Endothelial cell of umbilical vein (primary cell): Measurements from ENCODE around the gene COL16A1. TPM values are rescaled to one million over a fixed set of nuclear protein-coding genes. Genes with fewer than 3 reads are reported as not detected.

ENCODE experiments used
- BruUV-seq: library from RNA; stranded (reverse); fragments of 400-500 nt; replicated peaks from 2 replicates; lab custom pipeline; 2021; lab: Mats Ljungman, UMichigan
- CTCF ChIA-PET: fragments of 300-600, 350-600 bp; sonication (Branson Sonifier 250); formaldehyde crosslinking; loops from one replicate; lab custom pipeline; 2021; ENCODE audit warnings: antibody characterized with exemption, inconsistent platforms; lab: Charles Lee
- POLR2A ChIA-PET: fragments of 300-600, 350-600 bp; sonication (Branson Sonifier 250); formaldehyde crosslinking; loops from one replicate; lab custom pipeline; 2021; ENCODE audit warnings: antibody characterized with exemption, inconsistent platforms; lab: Charles Lee
- DNase-seq: peaks from one replicate; pipeline ENCODE4 v3.0.0-alpha.2; 2011; ENCODE audit warnings: low read depth, low spot score
- FAIRE-seq: peaks from 2 replicates; lab custom pipeline; 2011; peaks lifted over from hg19 to GRCh38; lab: Jason Lieb, UNC
- H2AFZ ChIP-seq: 2 replicates; pipeline ENCODE4 v1.6.0; 2012; ENCODE audit warnings: low read depth, low read length, control low read depth, inconsistent platforms
- H3K27ac ChIP-seq: 2 replicates; pipeline ENCODE4 v1.5.1; 2011; ENCODE audit warnings: low read depth, mild to moderate bottlenecking, control low read depth, low read length, moderate library complexity; ENCODE audit not compliant: insufficient read depth
- H3K27me3 ChIP-seq, 2 experiments: 2 replicates each; pipeline versions ENCODE4 v1.6.0 to v1.6.1; 2011; ENCODE audit warnings: low read length in 2 of 2, mixed read lengths in 1 of 2; ENCODE audit not compliant: control insufficient read depth in 2 of 2, insufficient read depth in 2 of 2
- H3K36me3 ChIP-seq, 2 experiments: 2 replicates in 1 of 2; 3 replicates in 1 of 2; pipeline ENCODE4 v1.5.1; 2011; ENCODE audit warnings: low read length in 2 of 2, mild to moderate bottlenecking in 1 of 2, moderate library complexity in 1 of 2; ENCODE audit not compliant: control insufficient read depth in 2 of 2, insufficient read depth in 2 of 2; ENCODE audit errors: extremely low read depth in 1 of 2
- H3K4me1 ChIP-seq: 3 replicates; pipeline ENCODE4 v1.5.1; 2011; ENCODE audit warnings: mild to moderate bottlenecking, low read length; ENCODE audit not compliant: control insufficient read depth, insufficient read depth; ENCODE audit errors: extremely low read depth
- H3K4me2 ChIP-seq: 2 replicates; pipeline ENCODE4 v1.6.1; 2011; ENCODE audit warnings: low read length, control low read depth, mixed read lengths; ENCODE audit not compliant: insufficient read depth
- H3K4me3 ChIP-seq, 3 experiments: fragments of 200-600 bp in 1 of 3; sonication (generic), shearing (Covaris generic) in 1 of 3; replicated peaks in 1 of 3; 2 replicates each; pipeline ENCODE4 v1.5.1; 2011 to 2016; ENCODE audit warnings: control low read depth in 3 of 3, low read length in 3 of 3, mild to moderate bottlenecking in 2 of 3, inconsistent platforms in 1 of 3, low read depth in 1 of 3, moderate library complexity in 1 of 3; ENCODE audit not compliant: insufficient read depth in 1 of 3
- H3K79me2 ChIP-seq: 2 replicates; pipeline ENCODE4 v1.6.0; 2012; ENCODE audit warnings: low read length, inconsistent platforms; ENCODE audit not compliant: control insufficient read depth, insufficient read depth
- H3K9ac ChIP-seq: replicated peaks from 2 replicates; pipeline ENCODE3; 2011; ENCODE audit warnings: low read length, control low read depth; ENCODE audit not compliant: insufficient read depth; ENCODE audit errors: extremely low read depth
- H3K9me1 ChIP-seq: replicated peaks from 3 replicates; pipeline ENCODE4 v1.6.0; 2011; ENCODE audit warnings: mild to moderate bottlenecking, low read length; ENCODE audit not compliant: control insufficient read depth, insufficient read depth; ENCODE audit errors: extremely low read depth
- H3K9me3 ChIP-seq: replicated peaks from 2 replicates; pipeline ENCODE4 v1.5.1; 2012; ENCODE audit warnings: low read length, inconsistent platforms; ENCODE audit not compliant: control insufficient read depth, insufficient read depth
- H4K20me1 ChIP-seq: replicated peaks from 2 replicates; pipeline ENCODE3; 2011; ENCODE audit warnings: mild to moderate bottlenecking, low read length; ENCODE audit not compliant: control insufficient read depth, insufficient read depth; ENCODE audit errors: extremely low read depth
- CTCF ChIP-seq, 2 donors: IDR thresholded peaks; 1 replicate in 1 of 2; 2 replicates in 1 of 2; pipeline ENCODE4 v1.5.1; 2011; ENCODE audit warnings: low read length in 2 of 2, mild to moderate bottlenecking in 2 of 2, moderate library complexity in 2 of 2, control low read depth in 1 of 2, inconsistent platforms in 1 of 2, low read depth in 1 of 2; ENCODE audit not compliant: insufficient read depth in 1 of 2; ENCODE audit errors: extremely low read depth in 1 of 2
- EZH2 ChIP-seq: IDR thresholded peaks from 2 replicates; pipeline ENCODE4 v1.6.1; 2012; ENCODE audit warnings: borderline replicate concordance, low read depth, mild to moderate bottlenecking, moderate library complexity, low read length, inconsistent platforms; ENCODE audit not compliant: severe bottlenecking
- FOS ChIP-seq: IDR thresholded peaks from 2 replicates; pipeline ENCODE4 v1.6.1; 2011; ENCODE audit warnings: mild to moderate bottlenecking, low read length, moderate library complexity, borderline replicate concordance; ENCODE audit not compliant: insufficient read depth
- JUN ChIP-seq: IDR thresholded peaks from 2 replicates; pipeline ENCODE4 v1.6.1; 2011; ENCODE audit warnings: borderline replicate concordance, low read depth; ENCODE audit not compliant: insufficient read length, insufficient read depth
- MAX ChIP-seq: IDR thresholded peaks from 2 replicates; pipeline ENCODE4 v1.6.1; 2011; ENCODE audit not compliant: insufficient read depth, insufficient read length
- MYC ChIP-seq: IDR thresholded peaks from one replicate; pipeline ENCODE4 v1.6.1; 2011; ENCODE audit warnings: mild to moderate bottlenecking, low read depth, low read length
- dilution Hi-C: fragments of 300-500 bp; cut with MboI; formaldehyde crosslinking; loops from one replicate; pipeline ENCODE4 v1.15.0; 2019; ENCODE audit warnings: low sequenced_read_pairs; ENCODE audit not compliant: extremely low pct_ligation_motif_present
- intact Hi-C: fragments of 100-400 bp; cut with micrococcal nuclease; formaldehyde crosslinking; loops from one replicate; pipeline ENCODE4 v1.10.0; 2022
- polyA plus RNA-seq, 4 experiments: library from polyadenylated mRNA; depleted of rRNA in 3 of 4; stranded (reverse) in 3 of 4; unstranded in 1 of 4; fragments of >200 nt; gene quantifications; 2 replicates each; pipeline versions ENCODE4 v1.2.1 to v1.2.3, GENCODE V29; 2011 to 2012; ENCODE audit warnings: missing spikeins in 1 of 4
- total RNA-seq: library from RNA; stranded (reverse); gene quantifications from 2 replicates; pipeline ENCODE4 v1.2.3, GENCODE V29; 2021

The COL16A1 gene
- total and polyA plus RNA-seq, 2 donors (not counting 3 experiments of a cell fraction or from before 2014, with no cell fraction given) = 0.68 to 1.2 TPM

GRCh38 chr1:31688233-31688918 lies 15.4 kb downstream of the COL16A1 start:
- no peaks in the 10 kb centered on the region for H3K79me2 ChIP-seq
- no peak for DNase-seq
- H3K27ac ChIP-seq = no peak overlapping the region
- H3K4me1 ChIP-seq = peaks cover 13% of the 10 kb centered on the region
- H3K9ac ChIP-seq = no peak overlapping the region
- no peak for TF ChIP-seq MYC
- no peak for TF ChIP-seq JUN
- no peak for TF ChIP-seq FOS
- TF ChIP-seq CTCF (IDR thresholded peaks at IDR 0.05; ENCODE audit: extremely low read depth in 1 of 2, insufficient read depth in 1 of 2, low read depth in 1 of 2, low read length in 2 of 2) = no peak
- TF ChIP-seq MAX = no peak
- no peak for TF ChIP-seq EZH2
- H4K20me1 ChIP-seq = no peaks in the 10 kb centered on the region
- no peak overlapping the region for H3K4me3 ChIP-seq
- FAIRE-seq = no peak
- H3K9me1 ChIP-seq = no peaks in the 10 kb centered on the region
- BruUV-seq = no TSS peak
- CTCF ChIA-PET = interaction anchor here (1.0 to 2.8 kb wide), 4 partner anchors 18 to 27 kb away, joined by 3 to 8 read pairs (median 6); no protein-coding TSS in a partner anchor
- H3K36me3 ChIP-seq = no peaks in the 10 kb centered on the region
- H3K9me3 ChIP-seq = no peaks in the 10 kb centered on the region
- H3K4me2 ChIP-seq = no peak overlapping the region
- no peaks in the 10 kb centered on the region for H3K27me3 ChIP-seq
- intact Hi-C loops (loop anchor here (2.0 kb wide), 1 partner anchor 16 kb away; the partner anchor contains the start of gene COL16A1), dilution Hi-C loops (no loop called here)
- no peak overlapping the region for H2AFZ ChIP-seq
- POLR2A ChIA-PET = no interaction called here
